Stimulated activated naive CD8-positive, alpha-beta T cell treated with anti-CD3 and anti-CD28 coated beads, Interleukin-15, Interleukin-2, amounts not matched to agents 100 U/mL and 50 U/mL, for 24 hours (primary cell): ENCODE measurements around the gene DNAJC12.
"Not testable (repeated sequence)": the region's sequence is repeated elsewhere in the genome, so short reads cannot be mapped to it uniquely, and the experiment has no call there.

Source experiments
- ATAC-seq: fragments of 150-1000 bp; cut with Tn5 transposase; one replicate; pipeline ENCODE4 v1.10.0; 2021
- DNase-seq: peaks from one replicate; pipeline ENCODE4 v3.0.0; 2021

The DNAJC12 gene

GRCh38 chr10:67837541-67838314, at the start of gene DNAJC12:
DNAJC12 (minus strand) TSS chr10:67838188; CDS start chr10:67838011, 177 bp downstream.
- DNase-seq (no peak), ATAC-seq (peak; percentile 91)

GRCh38 chr10:67884842-67885670, 47.1 kb upstream of the DNAJC12 start:
- DNase-seq (peak; percentile 83), ATAC-seq (peak; percentile 84)

GRCh38 chr10:67884313-67884841, 46.4 kb upstream of the DNAJC12 start, which contains the start of gene SIRT1:
SIRT1 (plus strand) TSS chr10:67884656; CDS start chr10:67884722, 66 bp downstream.
- ATAC-seq (peak; percentile 79), DNase-seq (peak; percentile 91)

GRCh38 chr10:67883710-67884312, 45.8 kb upstream of the DNAJC12 start:
- ATAC-seq (no peak), DNase-seq (no peak)

- ATAC-seq (no peak), DNase-seq (no peak)
Observed at GRCh38 chr10:67878133-67878532, 40.1 kb upstream of the DNAJC12 start.

- DNase-seq, ATAC-seq: not testable (repeated sequence)
Observed at GRCh38 chr10:67877421-67877820, 39.4 kb upstream of the DNAJC12 start.

- ATAC-seq (no peak), DNase-seq (no peak)
Observed at GRCh38 chr10:67875340-67876238, 37.6 kb upstream of the DNAJC12 start.

GRCh38 chr10:67869996-67870395, 32.0 kb upstream of the DNAJC12 start:
- ATAC-seq = no peak
- no peak for DNase-seq

GRCh38 chr10:67868132-67868531, 30.1 kb upstream of the DNAJC12 start:
- DNase-seq (no peak), ATAC-seq (no peak)

GRCh38 chr10:67864607-67865371, 26.8 kb upstream of the DNAJC12 start:
- DNase-seq = no peak

GRCh38 chr10:67863094-67863493, 25.1 kb upstream of the DNAJC12 start:
- DNase-seq = no peak
- ATAC-seq = no peak

More at GRCh38 chr10:67864607-67865371, 26.8 kb upstream of the DNAJC12 start:
- ATAC-seq = no peak

GRCh38 chr10:67861750-67862432, 23.9 kb upstream of the DNAJC12 start:
- DNase-seq = no peak
- ATAC-seq = no peak

GRCh38 chr10:67858971-67859370, 21.0 kb upstream of the DNAJC12 start:
- no peak for DNase-seq
- ATAC-seq = no peak

GRCh38 chr10:67853512-67853911, 15.5 kb upstream of the DNAJC12 start:
- DNase-seq (no peak), ATAC-seq (no peak)

GRCh38 chr10:67852761-67853160, 14.8 kb upstream of the DNAJC12 start:
- DNase-seq = no peak
- ATAC-seq = no peak

GRCh38 chr10:67851186-67851585, 13.2 kb upstream of the DNAJC12 start:
- ATAC-seq = no peak
- no peak for DNase-seq

GRCh38 chr10:67849331-67850011, 11.5 kb upstream of the DNAJC12 start:
- peak; percentile 99 for ATAC-seq

GRCh38 chr10:67843284-67843683, 5.3 kb upstream of the DNAJC12 start:
- ATAC-seq = no peak
- DNase-seq = no peak

More at GRCh38 chr10:67849331-67850011, 11.5 kb upstream of the DNAJC12 start:
- peak; percentile 93 for DNase-seq

GRCh38 chr10:67841737-67842136, 3.7 kb upstream of the DNAJC12 start:
- ATAC-seq (no peak), DNase-seq (no peak)
